Neural cell (in vitro differentiated cells): Measurements from ENCODE around the gene ABHD13.

Experiments
- EP300 ChIP-seq: fragments of 450-650 bp; conservative IDR thresholded peaks from 2 replicates; pipeline ENCODE4 v1.6.1; 2014; ENCODE audit warnings: antibody characterized with exemption, mild to moderate bottlenecking, moderate library complexity; ENCODE audit not compliant: poor library complexity, severe bottlenecking
- POLR2AphosphoS5 ChIP-seq: IDR thresholded peaks from 2 replicates; pipeline ENCODE4 v1.6.1; 2012
- RAD21 ChIP-seq: fragments of 450-650 bp; conservative IDR thresholded peaks from 2 replicates; pipeline ENCODE4 v1.6.1; 2014; ENCODE audit warnings: antibody characterized with exemption, mild to moderate bottlenecking, moderate library complexity
- REST ChIP-seq: IDR thresholded peaks from 2 replicates; pipeline ENCODE4 v1.6.1; 2012; ENCODE audit warnings: borderline replicate concordance
- TAF1 ChIP-seq: IDR thresholded peaks from 2 replicates; pipeline ENCODE4 v1.6.1; 2012; ENCODE audit warnings: low read depth
- TF ChIP-seq, protein P1 (sequence below): fragments of 450-650 bp; IDR thresholded peaks from 2 replicates; pipeline ENCODE4 v1.5.1; 2014; ENCODE audit warnings: antibody characterized with exemption, mild to moderate bottlenecking, moderate library complexity; ENCODE audit not compliant: poor library complexity, severe bottlenecking

DNA sequence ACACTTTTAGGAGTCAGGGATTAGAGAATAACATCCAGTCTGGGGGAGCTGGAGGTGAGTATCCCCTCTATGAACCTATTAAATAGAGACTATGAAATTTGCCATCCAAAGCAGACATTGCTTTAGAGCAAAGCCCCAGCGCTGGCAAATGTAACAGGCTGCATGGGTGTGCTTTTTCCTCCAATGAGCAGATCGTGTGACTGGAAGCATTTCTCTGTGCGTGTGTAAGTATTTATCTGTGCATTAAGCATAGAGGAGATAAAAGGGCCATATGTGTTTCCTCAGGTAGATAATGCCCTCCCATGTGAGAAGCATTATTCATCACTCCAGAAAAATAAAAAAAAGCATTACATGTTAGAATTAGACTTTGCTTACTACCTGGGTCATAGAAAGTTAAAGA is 52.2 kb downstream of the ABHD13 start:
- TF ChIP-seq, protein P1, sequence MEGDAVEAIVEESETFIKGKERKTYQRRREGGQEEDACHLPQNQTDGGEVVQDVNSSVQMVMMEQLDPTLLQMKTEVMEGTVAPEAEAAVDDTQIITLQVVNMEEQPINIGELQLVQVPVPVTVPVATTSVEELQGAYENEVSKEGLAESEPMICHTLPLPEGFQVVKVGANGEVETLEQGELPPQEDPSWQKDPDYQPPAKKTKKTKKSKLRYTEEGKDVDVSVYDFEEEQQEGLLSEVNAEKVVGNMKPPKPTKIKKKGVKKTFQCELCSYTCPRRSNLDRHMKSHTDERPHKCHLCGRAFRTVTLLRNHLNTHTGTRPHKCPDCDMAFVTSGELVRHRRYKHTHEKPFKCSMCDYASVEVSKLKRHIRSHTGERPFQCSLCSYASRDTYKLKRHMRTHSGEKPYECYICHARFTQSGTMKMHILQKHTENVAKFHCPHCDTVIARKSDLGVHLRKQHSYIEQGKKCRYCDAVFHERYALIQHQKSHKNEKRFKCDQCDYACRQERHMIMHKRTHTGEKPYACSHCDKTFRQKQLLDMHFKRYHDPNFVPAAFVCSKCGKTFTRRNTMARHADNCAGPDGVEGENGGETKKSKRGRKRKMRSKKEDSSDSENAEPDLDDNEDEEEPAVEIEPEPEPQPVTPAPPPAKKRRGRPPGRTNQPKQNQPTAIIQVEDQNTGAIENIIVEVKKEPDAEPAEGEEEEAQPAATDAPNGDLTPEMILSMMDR, result no peak
- no peak for TF ChIP-seq POLR2AphosphoS5
- no peak for TF ChIP-seq EP300
- TF ChIP-seq RAD21, result no peak
- TF ChIP-seq TAF1, result no peak
- no peak for TF ChIP-seq REST
